Fibroblast of pulmonary artery (primary cell): ENCODE results near the gene AMPH.
"Not testable (repeated sequence)": the region's sequence is repeated elsewhere in the genome, so short reads cannot be mapped to it uniquely, and the experiment has no call there.

Experiments
- DNase-seq: peaks from one replicate; pipeline ENCODE4 v3.0.0-alpha.2; 2010; ENCODE audit warnings: low read depth
- H3K4me3 ChIP-seq: replicated peaks from 2 replicates; pipeline ENCODE4 v1.5.1; 2011; ENCODE audit warnings: low read depth, mild to moderate bottlenecking, control low read depth, low read length, moderate library complexity
- TF ChIP-seq, protein P1 (sequence below): IDR thresholded peaks from 2 replicates; pipeline ENCODE4 v1.5.1; 2011; ENCODE audit warnings: mild to moderate bottlenecking, control low read depth, low read length, inconsistent platforms; ENCODE audit errors: missing control alignments

The AMPH gene

DNA sequence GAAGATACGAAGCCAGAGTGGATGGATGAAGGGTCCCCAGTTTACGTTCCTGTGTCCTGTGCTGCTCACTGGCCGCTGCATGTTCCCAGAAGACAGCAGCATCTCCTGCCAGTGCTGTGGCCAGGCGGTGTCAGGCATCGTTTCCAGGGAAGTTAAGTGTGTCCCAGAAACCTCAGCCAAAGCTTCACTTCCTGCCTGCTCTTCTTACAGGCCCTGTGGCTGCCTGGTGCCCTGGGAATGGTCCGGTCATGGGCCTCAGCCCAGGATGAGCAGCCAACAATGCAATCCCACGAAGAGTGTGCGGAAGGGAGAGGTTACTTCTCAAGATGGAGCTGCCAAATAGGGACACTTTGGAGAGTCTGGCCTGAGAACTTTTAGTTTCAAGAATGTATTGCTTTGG lies 258.0 kb downstream of the AMPH start:
- TF ChIP-seq, protein P1, sequence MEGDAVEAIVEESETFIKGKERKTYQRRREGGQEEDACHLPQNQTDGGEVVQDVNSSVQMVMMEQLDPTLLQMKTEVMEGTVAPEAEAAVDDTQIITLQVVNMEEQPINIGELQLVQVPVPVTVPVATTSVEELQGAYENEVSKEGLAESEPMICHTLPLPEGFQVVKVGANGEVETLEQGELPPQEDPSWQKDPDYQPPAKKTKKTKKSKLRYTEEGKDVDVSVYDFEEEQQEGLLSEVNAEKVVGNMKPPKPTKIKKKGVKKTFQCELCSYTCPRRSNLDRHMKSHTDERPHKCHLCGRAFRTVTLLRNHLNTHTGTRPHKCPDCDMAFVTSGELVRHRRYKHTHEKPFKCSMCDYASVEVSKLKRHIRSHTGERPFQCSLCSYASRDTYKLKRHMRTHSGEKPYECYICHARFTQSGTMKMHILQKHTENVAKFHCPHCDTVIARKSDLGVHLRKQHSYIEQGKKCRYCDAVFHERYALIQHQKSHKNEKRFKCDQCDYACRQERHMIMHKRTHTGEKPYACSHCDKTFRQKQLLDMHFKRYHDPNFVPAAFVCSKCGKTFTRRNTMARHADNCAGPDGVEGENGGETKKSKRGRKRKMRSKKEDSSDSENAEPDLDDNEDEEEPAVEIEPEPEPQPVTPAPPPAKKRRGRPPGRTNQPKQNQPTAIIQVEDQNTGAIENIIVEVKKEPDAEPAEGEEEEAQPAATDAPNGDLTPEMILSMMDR: no peak
- DNase-seq: no peak
- no peak overlapping the region for H3K4me3 ChIP-seq

DNA sequence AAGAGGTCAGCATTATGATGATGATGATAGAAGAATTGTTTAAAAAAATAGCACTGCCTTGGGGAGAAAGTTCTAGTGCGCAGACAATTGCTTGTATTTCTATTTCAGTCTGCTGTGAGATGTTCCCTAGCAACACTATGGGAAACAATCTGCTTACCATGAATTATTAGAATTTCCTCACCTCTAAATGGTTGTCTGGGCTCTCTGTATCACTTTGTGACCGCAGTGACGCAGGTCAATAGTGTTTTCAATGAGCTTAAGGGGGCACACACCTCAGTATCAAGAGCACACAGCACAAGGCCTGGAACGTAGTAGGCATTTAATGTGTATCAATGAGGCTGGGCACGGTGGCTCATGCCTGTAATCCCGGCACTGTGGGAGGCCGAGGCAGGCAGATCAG lies 258.9 kb downstream of the AMPH start:
- H3K4me3 ChIP-seq: no peak overlapping the region
- no peak for DNase-seq
- TF ChIP-seq, protein P1: no peak

DNA sequence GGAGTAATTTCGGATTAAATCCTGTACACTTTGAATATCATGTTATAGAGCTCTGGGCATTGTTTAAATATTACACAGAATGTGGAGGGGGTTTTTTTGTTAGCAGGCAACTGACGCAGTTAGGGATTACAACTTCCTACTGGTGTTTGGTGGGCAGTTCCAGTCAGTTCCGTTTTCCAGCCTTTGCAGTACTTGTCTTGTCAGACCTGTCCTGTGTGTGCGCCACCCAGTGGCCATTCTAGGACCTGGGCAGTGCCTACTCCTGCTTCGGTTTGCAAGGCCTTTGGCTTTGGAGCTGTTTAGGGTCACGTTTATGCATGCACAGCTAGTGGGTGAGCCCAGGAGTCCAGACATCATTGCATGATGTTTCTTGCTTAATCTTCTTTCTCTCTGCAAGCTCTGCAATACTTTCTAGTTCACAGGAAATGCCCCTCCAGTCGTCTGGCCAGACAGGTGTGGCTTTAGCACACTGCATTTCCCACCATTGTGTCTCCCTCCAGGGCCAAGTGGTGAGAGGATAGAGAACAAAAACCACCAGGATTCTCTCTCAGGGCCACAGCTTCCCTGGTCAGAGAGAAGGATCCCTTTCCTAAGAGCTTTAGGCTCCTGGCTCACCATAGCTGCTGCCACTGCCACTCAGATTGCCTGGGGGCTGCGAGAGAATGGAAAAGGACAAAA lies 261.2 kb downstream of the AMPH start:
- TF ChIP-seq, protein P1: peak; percentile 97
- DNase-seq: peak; percentile 92
- no peak overlapping the region for H3K4me3 ChIP-seq

DNA sequence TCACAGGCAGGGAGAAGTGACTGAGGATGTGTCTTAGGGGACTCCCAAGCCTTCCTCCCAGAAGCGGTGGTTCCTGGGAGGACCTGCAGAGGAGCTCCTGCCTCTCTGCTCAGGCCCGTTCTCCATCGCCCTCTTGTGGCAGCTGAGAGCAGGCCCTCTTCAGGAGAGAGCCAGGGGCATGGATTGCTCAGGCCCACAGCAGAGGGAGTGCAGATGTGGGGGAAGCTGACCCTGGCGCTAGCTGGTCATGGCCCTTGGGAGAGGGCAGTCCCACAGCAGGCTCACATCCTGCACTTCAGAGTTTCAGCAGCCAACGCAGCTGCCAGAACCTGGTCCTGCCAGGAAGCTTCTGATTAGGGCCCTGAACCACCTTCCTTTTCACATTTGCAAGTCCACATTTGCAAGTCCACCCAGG lies 263.0 kb downstream of the AMPH start:
- TF ChIP-seq, protein P1: peak; percentile 74
- H3K4me3 ChIP-seq: no peak overlapping the region
- DNase-seq: peak; percentile 72

DNA sequence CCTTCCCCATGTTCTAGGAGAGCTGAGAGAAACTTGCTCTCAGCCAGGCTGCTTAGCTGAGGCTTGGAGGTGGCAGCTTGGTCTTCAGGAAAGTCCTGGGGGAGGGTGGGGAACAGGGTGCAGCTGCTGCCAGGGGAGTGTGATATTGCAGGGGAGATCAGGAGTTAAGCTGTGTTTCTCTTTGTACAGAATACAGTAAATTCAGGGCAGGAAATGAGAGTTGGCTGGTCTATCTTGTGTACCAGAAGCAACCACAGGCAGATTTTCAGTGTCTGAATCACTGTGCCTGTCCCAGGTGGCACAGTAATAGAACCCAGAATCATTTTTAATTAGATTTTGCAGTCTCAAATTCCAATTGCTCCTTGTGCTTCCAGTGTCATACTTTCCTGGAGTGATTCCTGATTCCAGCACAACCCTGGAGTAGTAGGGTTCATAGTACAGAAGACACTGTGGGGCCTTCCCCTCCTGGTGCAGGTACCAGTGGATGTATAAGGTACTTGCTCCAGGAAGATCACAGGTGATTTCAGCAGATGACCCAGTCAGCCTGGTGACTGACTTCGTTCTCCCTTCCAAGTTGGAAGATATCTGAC lies 263.8 kb downstream of the AMPH start:
- TF ChIP-seq, protein P1: no peak
- no peak for DNase-seq
- no peak overlapping the region for H3K4me3 ChIP-seq

DNA sequence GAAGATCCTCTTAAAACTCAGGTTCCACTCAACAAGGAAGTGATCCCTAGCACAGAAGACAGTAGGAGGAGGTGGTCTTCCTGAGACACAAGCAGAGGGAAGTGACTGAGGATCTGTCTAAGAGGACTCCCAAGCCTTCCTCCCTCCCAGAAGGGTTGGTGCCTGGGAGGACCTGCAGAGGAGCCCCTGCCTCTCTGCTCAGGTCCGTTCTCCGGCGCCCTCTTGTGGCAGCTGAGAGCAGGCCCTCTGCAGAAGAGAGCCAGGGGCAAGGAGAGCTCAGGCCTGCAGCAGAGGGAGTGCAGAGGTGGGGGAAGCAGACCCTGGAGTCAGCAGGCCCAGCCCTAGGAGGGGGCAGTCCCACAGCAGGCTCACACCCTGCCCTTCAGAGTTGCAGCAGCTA lies 267.8 kb downstream of the AMPH start:
- not testable (repeated sequence) for DNase-seq, H3K4me3 ChIP-seq

DNA sequence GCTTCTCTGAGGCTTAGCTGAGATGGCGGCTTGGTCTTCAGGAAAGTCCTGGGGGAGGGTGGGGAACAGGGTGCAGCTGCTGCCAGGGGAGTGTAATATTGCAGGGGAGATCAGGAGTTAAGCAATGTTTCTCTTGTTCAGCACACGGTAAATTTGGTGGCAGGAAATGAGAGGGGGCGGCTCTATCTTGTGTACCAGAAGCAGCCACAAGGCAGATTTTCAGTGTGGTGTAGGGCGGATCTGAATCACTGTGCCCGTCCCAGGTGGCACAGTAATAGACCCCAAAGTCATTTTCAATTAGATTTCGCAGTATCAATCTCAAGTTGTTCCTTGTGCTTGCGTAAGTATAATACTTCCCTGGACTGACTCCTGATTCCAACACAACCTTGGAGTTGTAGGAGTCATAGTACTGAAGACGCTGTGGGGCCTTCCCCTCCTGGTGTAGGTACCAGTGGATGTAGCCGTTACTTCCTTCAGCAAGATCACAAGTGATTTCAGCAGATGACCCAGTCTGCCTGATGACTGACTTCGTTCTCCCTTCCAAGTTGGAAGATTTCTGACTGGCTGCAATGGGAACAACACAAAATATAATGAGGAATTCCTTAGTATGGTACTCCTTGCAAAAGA lies 268.4 kb downstream of the AMPH start:
- not testable (repeated sequence) for H3K4me3 ChIP-seq, DNase-seq

More for the DNA sequence above, 267.8 kb downstream of the AMPH start:
- TF ChIP-seq, protein P1: peak; percentile 54
